ENCODE results near the gene MTA1. TPM values are rescaled to one million over a fixed set of nuclear protein-coding genes. Genes with fewer than 3 reads are reported as not detected.

Gene MTA1
- total and polyA plus RNA-seq, 4 donors: 3.7 to 28.1 (median 21.0) TPM

GRCh38 chr14:105423488-105424195 is 4.0 kb downstream of the MTA1 start:
- H3K9ac ChIP-seq (ENCODE audit: low read depth in 1 of 2, low read length in 2 of 2): no peak overlapping the region
- peaks cover 16 to 37% (median 24%) of the 10 kb centered on the region in 4 donors for H3K4me1 ChIP-seq (ENCODE audit: control insufficient read depth in 4 of 4, insufficient read depth in 4 of 4, low read length in 3 of 4)
- 97% methylated on average over 21 of the region's 21 CpGs for WGBS
- H3K36me3 ChIP-seq (ENCODE audit: control insufficient read depth in 4 of 4, insufficient read depth in 3 of 4, low read depth in 1 of 4, low read length in 3 of 4): peaks cover 0 to 6% (median 2%) of the 10 kb centered on the region in 4 donors
- H3K4me3 ChIP-seq (ENCODE audit: low read depth in 1 of 3, low read length in 3 of 3): no peak overlapping the region
- TF ChIP-seq FOXA2 (IDR thresholded peaks at IDR 0.05): no peak
- TF ChIP-seq HNF4A (conservative IDR thresholded peaks at IDR 0.05): no peak
- TF ChIP-seq MAX (IDR thresholded peaks at IDR 0.05): no peak
- no peak for TF ChIP-seq CTCF (IDR thresholded peaks at IDR 0.05; ENCODE audit: low read depth, low read length, missing input control)
- TF ChIP-seq NR2F2 (IDR thresholded peaks at IDR 0.05): no peak
- no peak for TF ChIP-seq TAF1 (conservative IDR thresholded peaks at IDR 0.05)
- no peak for TF ChIP-seq HNF4G (IDR thresholded peaks at IDR 0.05)
- no peak for TF ChIP-seq ATF3 (IDR thresholded peaks at IDR 0.05)
- TF ChIP-seq EGR1 (IDR thresholded peaks at IDR 0.05; ENCODE audit: low read depth in 2 of 2): no peak
- no peak for TF ChIP-seq JUND (IDR thresholded peaks at IDR 0.05)
- TF ChIP-seq SP1 (IDR thresholded peaks at IDR 0.05): no peak
- no peak for TF ChIP-seq FOXA1 (IDR thresholded peaks at IDR 0.05)
- no peak overlapping the region for H3K27ac ChIP-seq (ENCODE audit: low read depth in 1 of 2, low read length in 2 of 2)
- H3K9me3 ChIP-seq (ENCODE audit: control insufficient read depth in 4 of 4, low read length in 3 of 4): no peaks in the 10 kb centered on the region
- H3K27me3 ChIP-seq (ENCODE audit: control insufficient read depth in 4 of 4, insufficient read depth in 4 of 4, low read length in 3 of 4): no peaks in the 10 kb centered on the region
- no peak for DNase-seq (ENCODE audit: low spot score)

DNA sequence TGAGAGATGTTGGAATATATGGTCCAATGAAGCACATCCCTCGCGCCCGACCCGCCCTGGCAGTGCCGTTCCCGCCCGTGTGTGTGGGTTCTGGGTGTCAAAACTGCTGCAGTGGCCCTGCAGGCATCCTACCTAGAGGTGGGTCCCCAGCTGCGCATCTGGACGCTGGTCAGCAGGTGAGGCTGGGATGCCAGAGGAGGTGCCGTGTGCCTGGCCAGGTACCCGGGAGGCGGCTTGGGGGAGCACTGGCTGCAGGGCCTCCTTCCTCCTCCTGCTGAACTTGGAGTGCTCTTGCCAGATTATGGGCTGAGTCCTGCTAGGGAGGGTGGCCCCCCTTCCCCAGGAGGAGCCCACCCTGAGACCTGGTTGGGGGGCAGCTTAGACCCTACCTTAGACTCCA is 5.2 kb downstream of the MTA1 start:
- Histone ChIP-seq H3K9ac (ENCODE audit: low read depth in 1 of 2, low read length in 2 of 2) (no peak overlapping the region), H3K27ac (ENCODE audit: low read depth in 1 of 2, low read length in 2 of 2) (no peak overlapping the region), H3K9me3 (ENCODE audit: control insufficient read depth in 4 of 4, low read length in 3 of 4) (no peaks in the 10 kb centered on the region), H3K36me3 (ENCODE audit: control insufficient read depth in 4 of 4, insufficient read depth in 3 of 4, low read depth in 1 of 4, low read length in 3 of 4) (peaks cover 0 to 6% (median 2%) of the 10 kb centered on the region in 4 donors), H3K27me3 (ENCODE audit: control insufficient read depth in 4 of 4, insufficient read depth in 4 of 4, low read length in 3 of 4) (no peaks in the 10 kb centered on the region), H3K4me1 (ENCODE audit: control insufficient read depth in 4 of 4, insufficient read depth in 4 of 4, low read length in 3 of 4) (peaks cover 12 to 29% (median 19%) of the 10 kb centered on the region in 4 donors), H3K4me3 (ENCODE audit: low read depth in 1 of 3, low read length in 3 of 3) (no peak overlapping the region)
- TF ChIP-seq NR2F2 (IDR thresholded peaks at IDR 0.05) (no peak), CTCF (IDR thresholded peaks at IDR 0.05; ENCODE audit: low read depth, low read length, missing input control) (no peak), ATF3 (IDR thresholded peaks at IDR 0.05) (no peak), EGR1 (IDR thresholded peaks at IDR 0.05; ENCODE audit: low read depth in 2 of 2) (no peak), YY1 (IDR thresholded peaks at IDR 0.05) (no peak), FOXA1 (IDR thresholded peaks at IDR 0.05) (no peak), HNF4G (IDR thresholded peaks at IDR 0.05) (no peak), RXRA (IDR thresholded peaks at IDR 0.05) (no peak), GABPA (IDR thresholded peaks at IDR 0.05 in 1 of 2, conservative IDR thresholded peaks at IDR 0.05 in 1 of 2) (no peak), FOXA2 (IDR thresholded peaks at IDR 0.05) (no peak), JUND (IDR thresholded peaks at IDR 0.05) (no peak), RAD21 (IDR thresholded peaks at IDR 0.05) (no peak), TAF1 (conservative IDR thresholded peaks at IDR 0.05) (no peak), SP1 (IDR thresholded peaks at IDR 0.05) (no peak)
- TF ChIP-seq, protein P1, sequence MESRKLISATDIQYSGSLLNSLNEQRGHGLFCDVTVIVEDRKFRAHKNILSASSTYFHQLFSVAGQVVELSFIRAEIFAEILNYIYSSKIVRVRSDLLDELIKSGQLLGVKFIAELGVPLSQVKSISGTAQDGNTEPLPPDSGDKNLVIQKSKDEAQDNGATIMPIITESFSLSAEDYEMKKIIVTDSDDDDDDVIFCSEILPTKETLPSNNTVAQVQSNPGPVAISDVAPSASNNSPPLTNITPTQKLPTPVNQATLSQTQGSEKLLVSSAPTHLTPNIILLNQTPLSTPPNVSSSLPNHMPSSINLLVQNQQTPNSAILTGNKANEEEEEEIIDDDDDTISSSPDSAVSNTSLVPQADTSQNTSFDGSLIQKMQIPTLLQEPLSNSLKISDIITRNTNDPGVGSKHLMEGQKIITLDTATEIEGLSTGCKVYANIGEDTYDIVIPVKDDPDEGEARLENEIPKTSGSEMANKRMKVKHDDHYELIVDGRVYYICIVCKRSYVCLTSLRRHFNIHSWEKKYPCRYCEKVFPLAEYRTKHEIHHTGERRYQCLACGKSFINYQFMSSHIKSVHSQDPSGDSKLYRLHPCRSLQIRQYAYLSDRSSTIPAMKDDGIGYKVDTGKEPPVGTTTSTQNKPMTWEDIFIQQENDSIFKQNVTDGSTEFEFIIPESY (IDR thresholded peaks at IDR 0.05): no peak
- 97% methylated on average over 12 of the region's 12 CpGs for WGBS
- no peak for DNase-seq (ENCODE audit: low spot score)
